OCI-LY1 (cell line): ENCODE measurements around the gene CD109.

Experiments
- H2AFZ ChIP-seq: fragments of 200-600 bp; sonication (generic), shearing (Covaris generic); 2 replicates; pipeline ENCODE4 v1.6.0; 2014; ENCODE audit warnings: antibody characterized with exemption, mild to moderate bottlenecking, low read length
- H3F3A ChIP-seq: fragments of 200-600 bp; sonication (generic), shearing (Covaris generic); 2 replicates; pipeline ENCODE4 v1.6.0; 2014; ENCODE audit warnings: mild to moderate bottlenecking, antibody characterized with exemption, low read length, moderate library complexity; ENCODE audit not compliant: insufficient read depth
- H3K27ac ChIP-seq: fragments of 200-600 bp; sonication (generic); 2 replicates; pipeline ENCODE4 v1.5.1; 2014; ENCODE audit warnings: low read length, mixed run types, mild to moderate bottlenecking, low read depth; ENCODE audit not compliant: poor library complexity, severe bottlenecking
- H3K27me3 ChIP-seq: fragments of 200-600 bp; sonication (generic); 2 replicates; pipeline ENCODE4 v1.6.0; 2014; ENCODE audit warnings: antibody characterized with exemption, mild to moderate bottlenecking, low read length, moderate library complexity; ENCODE audit not compliant: insufficient read depth
- H3K36me3 ChIP-seq: fragments of 200-600 bp; sonication (generic); 2 replicates; pipeline ENCODE4 v1.6.1; 2014; ENCODE audit warnings: mild to moderate bottlenecking, antibody characterized with exemption, low read length, moderate library complexity, mixed read lengths; ENCODE audit not compliant: insufficient read depth
- H3K4me1 ChIP-seq: fragments of 200-600 bp; sonication (generic); 2 replicates; pipeline ENCODE4 v1.5.1; 2014; ENCODE audit warnings: mild to moderate bottlenecking, low read length, moderate library complexity; ENCODE audit not compliant: insufficient read depth, severe bottlenecking
- H3K4me2 ChIP-seq: fragments of 200-600 bp; sonication (generic), shearing (Covaris generic); 2 replicates; pipeline ENCODE4 v1.6.1; 2014; ENCODE audit warnings: low read length
- H3K4me3 ChIP-seq: fragments of 200-600 bp; sonication (generic); 2 replicates; pipeline ENCODE4 v1.5.1; 2014; ENCODE audit warnings: low read length, low read depth, mild to moderate bottlenecking, mixed read lengths; ENCODE audit not compliant: poor library complexity, severe bottlenecking
- H3K79me2 ChIP-seq: fragments of 200-600 bp; shearing (Covaris generic); 2 replicates; pipeline ENCODE4 v1.6.1; 2016; ENCODE audit warnings: mixed run types, low read length, mixed read lengths; ENCODE audit not compliant: insufficient read depth
- H3K9ac ChIP-seq: fragments of 200-600 bp; sonication (generic), shearing (Covaris generic); 2 replicates; pipeline ENCODE4 v1.6.1; 2014; ENCODE audit warnings: mild to moderate bottlenecking, low read length, mixed read lengths
- H3K9me2 ChIP-seq: fragments of 200-600 bp; sonication (generic), shearing (Covaris generic); 2 replicates; pipeline ENCODE4 v1.6.1; 2014; ENCODE audit warnings: low read depth, mild to moderate bottlenecking, low read length, mixed read lengths
- H3K9me3 ChIP-seq: fragments of 200-600 bp; shearing (Covaris generic); 2 replicates; pipeline ENCODE4 v1.6.1; 2014; ENCODE audit warnings: low read length, mixed read lengths
- H4K20me1 ChIP-seq: fragments of 200-600 bp; sonication (generic), shearing (Covaris generic); 2 replicates; pipeline ENCODE4 v1.6.0; 2016; ENCODE audit warnings: mild to moderate bottlenecking, low read length; ENCODE audit not compliant: insufficient read depth
- EZH2 ChIP-seq: fragments of 200-600 bp; sonication (generic), shearing (Covaris generic); IDR thresholded peaks from 2 replicates; pipeline ENCODE4 v1.8.0; 2017; ENCODE audit warnings: borderline replicate concordance, mixed run types, mild to moderate bottlenecking, antibody characterized with exemption, low read length, moderate library complexity, mixed read lengths
- TF ChIP-seq, protein P1 (sequence below): fragments of 200-600 bp; sonication (generic), shearing (Covaris generic); IDR thresholded peaks from 2 replicates; pipeline ENCODE4 v1.5.1; 2017; ENCODE audit warnings: mild to moderate bottlenecking, antibody characterized with exemption, low read length, moderate library complexity, mixed read lengths

CD109 gene

DNA sequence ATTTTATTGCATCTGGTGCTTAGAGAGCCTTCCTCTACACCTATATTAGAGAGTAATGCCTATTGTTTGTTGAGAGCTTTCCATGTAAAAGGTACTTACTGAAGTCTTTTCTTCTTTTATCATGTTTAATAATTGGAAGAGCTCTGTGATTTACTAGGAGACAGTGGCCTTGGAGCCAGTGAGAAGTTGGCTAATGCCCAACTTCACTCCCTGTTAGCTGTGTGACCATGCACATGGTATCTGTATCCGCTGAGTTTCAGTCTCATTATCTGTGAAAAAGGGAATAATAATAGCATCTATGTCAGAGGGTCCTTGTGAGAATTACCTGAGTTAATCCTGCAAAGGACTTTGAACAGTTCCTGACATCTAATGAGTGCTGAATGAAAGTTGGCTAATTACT lies 105.0 kb downstream of the CD109 start:
- H3K9ac ChIP-seq: no peak overlapping the region
- no peak overlapping the region for H2AFZ ChIP-seq
- H3K9me3 ChIP-seq: no peaks in the 10 kb centered on the region
- no peaks in the 10 kb centered on the region for H3K36me3 ChIP-seq
- no peaks in the 10 kb centered on the region for H4K20me1 ChIP-seq
- H3K4me3 ChIP-seq: no peak overlapping the region
- H3K79me2 ChIP-seq: no peaks in the 10 kb centered on the region
- no peaks in the 10 kb centered on the region for H3K4me1 ChIP-seq
- no peak overlapping the region for H3K4me2 ChIP-seq
- TF ChIP-seq EZH2: no peak
- TF ChIP-seq, protein P1, sequence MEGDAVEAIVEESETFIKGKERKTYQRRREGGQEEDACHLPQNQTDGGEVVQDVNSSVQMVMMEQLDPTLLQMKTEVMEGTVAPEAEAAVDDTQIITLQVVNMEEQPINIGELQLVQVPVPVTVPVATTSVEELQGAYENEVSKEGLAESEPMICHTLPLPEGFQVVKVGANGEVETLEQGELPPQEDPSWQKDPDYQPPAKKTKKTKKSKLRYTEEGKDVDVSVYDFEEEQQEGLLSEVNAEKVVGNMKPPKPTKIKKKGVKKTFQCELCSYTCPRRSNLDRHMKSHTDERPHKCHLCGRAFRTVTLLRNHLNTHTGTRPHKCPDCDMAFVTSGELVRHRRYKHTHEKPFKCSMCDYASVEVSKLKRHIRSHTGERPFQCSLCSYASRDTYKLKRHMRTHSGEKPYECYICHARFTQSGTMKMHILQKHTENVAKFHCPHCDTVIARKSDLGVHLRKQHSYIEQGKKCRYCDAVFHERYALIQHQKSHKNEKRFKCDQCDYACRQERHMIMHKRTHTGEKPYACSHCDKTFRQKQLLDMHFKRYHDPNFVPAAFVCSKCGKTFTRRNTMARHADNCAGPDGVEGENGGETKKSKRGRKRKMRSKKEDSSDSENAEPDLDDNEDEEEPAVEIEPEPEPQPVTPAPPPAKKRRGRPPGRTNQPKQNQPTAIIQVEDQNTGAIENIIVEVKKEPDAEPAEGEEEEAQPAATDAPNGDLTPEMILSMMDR: no peak
- H3K27me3 ChIP-seq: no peaks in the 10 kb centered on the region
- H3K27ac ChIP-seq: no peak overlapping the region
- no peaks in the 10 kb centered on the region for H3K9me2 ChIP-seq
- no peaks in the 10 kb centered on the region for H3F3A ChIP-seq

DNA sequence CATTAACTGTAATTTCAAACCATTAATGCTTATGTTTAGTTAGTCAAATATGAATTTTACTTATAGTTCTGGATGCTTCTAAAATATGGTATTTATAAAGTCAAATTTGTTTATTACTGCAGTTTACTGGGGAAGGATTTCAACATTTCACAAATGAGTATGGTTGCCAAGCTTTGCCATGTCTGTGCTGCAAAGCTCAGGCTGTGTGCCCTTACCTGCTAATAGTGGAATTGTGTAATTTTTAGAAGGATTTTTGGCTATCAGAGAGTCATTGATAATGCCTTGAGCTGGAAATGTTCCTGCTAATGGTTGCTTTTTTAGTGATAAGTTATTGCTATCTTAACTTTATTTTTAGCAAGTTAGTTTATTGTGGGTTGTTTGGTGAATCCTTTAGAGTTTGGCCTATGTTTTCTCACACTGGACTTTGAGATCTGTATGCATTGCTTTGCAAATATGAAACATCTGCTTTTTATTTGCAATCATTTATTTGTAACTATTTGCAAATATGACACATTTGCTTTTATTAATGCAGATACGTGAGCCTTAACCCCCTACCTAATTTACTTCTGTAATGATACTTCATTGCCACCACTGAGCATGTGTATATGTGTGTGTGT lies 105.8 kb downstream of the CD109 start:
- Histone ChIP-seq H3K27ac (no peak overlapping the region), H3K4me2 (no peak overlapping the region)

DNA sequence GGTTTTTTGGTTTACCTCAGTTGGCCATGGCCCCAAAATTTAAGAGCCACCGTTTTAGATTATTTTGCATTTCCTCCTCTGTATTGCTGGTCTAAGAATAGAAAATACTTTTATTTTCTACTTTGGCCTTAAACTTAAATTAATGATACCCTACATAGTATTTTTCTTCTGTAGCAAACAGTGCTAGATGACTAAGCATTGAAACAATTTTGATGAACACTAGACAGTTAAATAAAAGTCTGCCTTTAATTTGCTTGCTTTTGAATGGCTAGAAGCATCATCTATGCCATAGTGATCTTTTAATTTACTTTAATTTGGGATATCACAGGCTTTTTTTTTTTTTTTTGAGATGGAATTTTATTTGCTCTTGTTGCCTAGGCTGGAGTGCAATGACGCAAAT lies 106.4 kb downstream of the CD109 start:
- no peak overlapping the region for H2AFZ ChIP-seq
- H3K4me2 ChIP-seq: no peak overlapping the region
- no peaks in the 10 kb centered on the region for H3K79me2 ChIP-seq
- H4K20me1 ChIP-seq: no peaks in the 10 kb centered on the region
- no peaks in the 10 kb centered on the region for H3K4me1 ChIP-seq
- H3K4me3 ChIP-seq: no peak overlapping the region
- H3K27me3 ChIP-seq: no peaks in the 10 kb centered on the region
- H3K27ac ChIP-seq: no peak overlapping the region
- no peaks in the 10 kb centered on the region for H3K9me2 ChIP-seq
- TF ChIP-seq, protein P1: no peak
- TF ChIP-seq EZH2: no peak
- no peaks in the 10 kb centered on the region for H3F3A ChIP-seq
- no peaks in the 10 kb centered on the region for H3K9me3 ChIP-seq
- H3K36me3 ChIP-seq: no peaks in the 10 kb centered on the region
- H3K9ac ChIP-seq: no peak overlapping the region

More for the DNA sequence above, 105.8 kb downstream of the CD109 start:
- no peak overlapping the region for H3K4me3 ChIP-seq
- no peaks in the 10 kb centered on the region for H3K9me3 ChIP-seq
- H4K20me1 ChIP-seq: no peaks in the 10 kb centered on the region
- H3K79me2 ChIP-seq: no peaks in the 10 kb centered on the region
- H3K36me3 ChIP-seq: no peaks in the 10 kb centered on the region
- H2AFZ ChIP-seq: no peak overlapping the region
- H3K9me2 ChIP-seq: no peaks in the 10 kb centered on the region
- no peak overlapping the region for H3K9ac ChIP-seq
- no peaks in the 10 kb centered on the region for H3F3A ChIP-seq
- TF ChIP-seq, protein P1: no peak
- TF ChIP-seq EZH2: no peak
- no peaks in the 10 kb centered on the region for H3K27me3 ChIP-seq
- H3K4me1 ChIP-seq: no peaks in the 10 kb centered on the region
